K562 (cell line): Measurements from ENCODE around the gene CSNK1G2. TPM values are rescaled to one million over a fixed set of nuclear protein-coding genes. Genes with fewer than 3 reads are reported as not detected.

Experiments
- ATAC-seq: fragments of 200-7000 bp; cut with Tn5 transposase; 3 replicates; pipeline ENCODE4 v1.9.1; 2020; ENCODE audit warnings: moderate library complexity
- BruUV-seq: library from RNA; stranded (reverse); fragments of 400-500 nt; replicated peaks from 2 replicates; lab custom pipeline; 2021; lab: Mats Ljungman, UMichigan
- CTCF ChIA-PET: fragments of 300-600 bp; formaldehyde crosslinking; extraction: SDS; loops from one replicate; lab custom pipeline; 2021; ENCODE audit warnings: low intra/inter-chr PET ratio; lab: Yijun Ruan, JAX
- POLR2A ChIA-PET: fragments of 300-600, 350-650 bp; sonication (Branson Sonifier 250); formaldehyde crosslinking; extraction: SDS; loops from one replicate; lab custom pipeline; 2021; ENCODE audit warnings: antibody characterized with exemption, inconsistent platforms; lab: Yijun Ruan, JAX
- DNase-seq, 4 experiments: peaks; one replicate each; pipeline versions ENCODE4 v3.0.0 to v3.0.0-alpha.2; 2011 to 2018; ENCODE audit warnings: low spot score in 3 of 4, mixed read lengths in 3 of 4; ENCODE audit errors: extremely low read depth in 1 of 4
- FAIRE-seq: peaks from 2 replicates; lab custom pipeline; 2011; peaks lifted over from hg19 to GRCh38; lab: Jason Lieb, UNC
- H2AFZ ChIP-seq: 2 replicates; pipeline ENCODE4 v1.6.0; 2011; ENCODE audit warnings: low read depth, low read length, control low read depth, inconsistent platforms
- H3K27ac ChIP-seq: fragments of 200-600 bp; 3 replicates; pipeline ENCODE4 v1.8.0; 2011; ENCODE audit warnings: low read depth, mild to moderate bottlenecking, control low read depth, inconsistent platforms, low read length, moderate library complexity, mixed read lengths; ENCODE audit errors: extremely low read depth
- H3K27me3 ChIP-seq, 2 experiments: fragments of 300-600 bp in 1 of 2; 2 replicates in 1 of 2; 3 replicates in 1 of 2; pipeline versions ENCODE4 v1.6.0 to v1.8.0; 2011; ENCODE audit warnings: inconsistent platforms in 2 of 2, low read length in 2 of 2, mild to moderate bottlenecking in 1 of 2, mixed read lengths in 1 of 2, moderate library complexity in 1 of 2; ENCODE audit not compliant: control insufficient read depth in 2 of 2, insufficient read depth in 2 of 2
- H3K36me3 ChIP-seq: fragments of 300-600 bp; 3 replicates; pipeline ENCODE4 v1.8.0; 2011; ENCODE audit warnings: mild to moderate bottlenecking, low read length, inconsistent platforms; ENCODE audit not compliant: control insufficient read depth, insufficient read depth
- H3K4me1 ChIP-seq, 2 experiments: fragments of 200-600 bp in 1 of 2; replicated peaks in 1 of 2; 2 replicates in 1 of 2; 3 replicates in 1 of 2; pipeline versions ENCODE4 v1.5.1 to v1.8.0; 2011; ENCODE audit warnings: inconsistent platforms in 2 of 2, low read length in 2 of 2, mild to moderate bottlenecking in 1 of 2, mixed read lengths in 1 of 2, moderate library complexity in 1 of 2; ENCODE audit not compliant: control insufficient read depth in 2 of 2, insufficient read depth in 2 of 2
- H3K4me2 ChIP-seq: 2 replicates; pipeline ENCODE4 v1.6.1; 2011; ENCODE audit warnings: low read length, control low read depth, inconsistent platforms, mixed read lengths; ENCODE audit not compliant: insufficient read depth
- H3K4me3 ChIP-seq: fragments of 200-600 bp; sonication (generic), shearing (Covaris generic); 2 replicates; pipeline ENCODE4 v1.5.1; 2016; ENCODE audit warnings: control low read depth, inconsistent platforms
- H3K79me2 ChIP-seq: fragments of 200-600 bp; 3 replicates; pipeline ENCODE4 v1.8.0; 2011; ENCODE audit warnings: low read length, inconsistent platforms; ENCODE audit not compliant: control insufficient read depth, insufficient read depth
- H3K9ac ChIP-seq, 2 experiments: 2 replicates each; pipeline versions ENCODE4 v1.6.0 to v1.6.1; 2011; ENCODE audit warnings: low read depth in 2 of 2, low read length in 2 of 2, control low read depth in 1 of 2, inconsistent platforms in 1 of 2, mild to moderate bottlenecking in 1 of 2, mixed read lengths in 1 of 2; ENCODE audit not compliant: insufficient read depth in 1 of 2
- H3K9me1 ChIP-seq: one replicate; pipeline ENCODE4 v1.6.0; 2011; ENCODE audit warnings: inconsistent platforms, mild to moderate bottlenecking, low read length, moderate library complexity; ENCODE audit not compliant: control insufficient read depth, insufficient read depth
- H3K9me3 ChIP-seq: replicated peaks from 2 replicates; pipeline ENCODE4 v1.5.1; 2011; ENCODE audit warnings: low read depth, low read length, inconsistent platforms; ENCODE audit not compliant: control insufficient read depth, insufficient read depth
- H4K20me1 ChIP-seq: replicated peaks from 2 replicates; pipeline ENCODE4 v1.6.1; 2011; ENCODE audit warnings: low read length, inconsistent platforms, mixed read lengths; ENCODE audit not compliant: control insufficient read depth, insufficient read depth
- CHD1 ChIP-seq: fragments of 200-600 bp; sonication (generic); IDR thresholded peaks from one replicate; pipeline ENCODE4 v1.6.1; 2012; ENCODE audit warnings: mild to moderate bottlenecking, moderate library complexity, low read length, inconsistent platforms
- EP300 ChIP-seq: IDR thresholded peaks from 2 replicates; pipeline ENCODE4 v1.6.1; 2012; ENCODE audit warnings: low read length, improper control_type of control experiment
- HCFC1 ChIP-seq: IDR thresholded peaks from 2 replicates; pipeline ENCODE4 v1.6.1; 2012; ENCODE audit warnings: low read depth, low read length, improper control_type of control experiment
- HMBOX1 ChIP-seq: sonication (generic); IDR thresholded peaks from 2 replicates; pipeline ENCODE4 v1.6.1; 2016
- POLR3G ChIP-seq: IDR thresholded peaks from 2 replicates; pipeline ENCODE4 v1.6.1; 2011; ENCODE audit not compliant: insufficient read length, insufficient replicate concordance; ENCODE audit errors: extremely low read depth
- SMC3 ChIP-seq: conservative IDR thresholded peaks from 2 replicates; pipeline ENCODE4 v1.6.1; 2011; ENCODE audit warnings: low read depth, low read length, improper control_type of control experiment; ENCODE audit not compliant: insufficient read depth
- ZNF511 ChIP-seq: sonication (generic); formaldehyde crosslinking; IDR thresholded peaks from 2 replicates; pipeline ENCODE4 v1.8.0; 2022; ENCODE audit warnings: mild to moderate bottlenecking, missing genetic modification reagents
- WGBS: fragments of 100-300 bp; shearing (Covaris generic); methylation state at CpG from one replicate; pipeline ENCODE4 v1.1.6; 2016; ENCODE audit warnings: low coverage, mixed read lengths; ENCODE audit not compliant: insufficient coverage; ENCODE audit errors: missing lambda C conversion rate; 5-methylcytosine and 5-hydroxymethylcytosine counted together
- in situ Hi-C: fragments of 300-500 bp; cut with MboI; formaldehyde crosslinking; loops from 4 replicates; pipeline ENCODE4 v1.15.0; 2018; ENCODE audit warnings: inconsistent platforms, mixed read lengths
- intact Hi-C: fragments of 100-400 bp; cut with micrococcal nuclease; formaldehyde crosslinking; loops from 2 replicates; pipeline ENCODE4 v1.14.2; 2022
- polyA plus RNA-seq, 8 experiments: library from polyadenylated mRNA; depleted of rRNA in 4 of 8; stranded (reverse) in 5 of 8; unstranded in 3 of 8; fragments of >200 nt; fragmentation: Nextera tagmentation in 2 of 8; fragmentation: Illumina TruSeq in 1 of 8; extraction: Ambion mirVana in 2 of 8; extraction: Trizol in 1 of 8; gene quantifications; 2 replicates each; pipeline versions ENCODE4 v1.2.1 to v1.2.3, GENCODE V29; 2011 to 2014; ENCODE audit warnings: inconsistent platforms in 1 of 8, missing spikeins in 1 of 8
- total RNA-seq, 7 experiments: library from RNA; depleted of rRNA in 6 of 7; stranded (reverse); fragments of >200 nt in 6 of 7; fragmentation: Illumina TruSeq in 2 of 7; extraction: Trizol in 2 of 7; gene quantifications; 2 replicates each; pipeline versions ENCODE4 v1.2.1 to v1.2.3, GENCODE V29; 2011 to 2021; ENCODE audit warnings: low replicate concordance in 1 of 7
- TF ChIP-seq, protein P1 (sequence below): fragments of 250-450 bp; sonication (Bioruptor Pico); IDR thresholded peaks from 2 replicates; pipeline ENCODE4 v1.9.0; 2021; ENCODE audit warnings: mild to moderate bottlenecking

CSNK1G2 gene
- total and polyA plus RNA-seq, 9 of the 15 experiments (the other 6 are each of a cell fraction or from before 2014, with no cell fraction given): 0.48 to 119 (median 49.5) TPM

GRCh38 chr19:1923319-1923718, 17.7 kb upstream of the CSNK1G2 start:
- DNase-seq: no peak
- no peak; the same call in 2 of the 3 replicates for ATAC-seq

More at GRCh38 chr19:1923319-1923718, 17.7 kb upstream of the CSNK1G2 start:
- no peaks in the 10 kb centered on the region for H3K27me3 ChIP-seq
- no peak overlapping the region for H3K4me2 ChIP-seq
- 0 out of 2 replicates have a peak, but pooled peaks cover 5% of the 10 kb centered on the region for H3K9me3 ChIP-seq
- peaks cover 54% of the 10 kb centered on the region; the same call in 2 of the 3 replicates for H3K36me3 ChIP-seq
- WGBS: 72% methylated on average over 5 of the region's 8 CpGs
- ChIA-PET POLR2A (interaction anchor here (0.6 kb wide), 1 partner anchor 68 kb away, joined by 3 read pairs; no protein-coding TSS in a partner anchor), CTCF (no interaction called here)
- no TSS peak for BruUV-seq
- intact Hi-C loops (no loop called here), in situ Hi-C loops (no loop called here)
- TF ChIP-seq CHD1 (no peak), HMBOX1 (no peak), SMC3 (no peak), ZNF511 (no peak), HCFC1 (no peak), EP300 (no peak), POLR3G (no peak)
- TF ChIP-seq, protein P1, sequence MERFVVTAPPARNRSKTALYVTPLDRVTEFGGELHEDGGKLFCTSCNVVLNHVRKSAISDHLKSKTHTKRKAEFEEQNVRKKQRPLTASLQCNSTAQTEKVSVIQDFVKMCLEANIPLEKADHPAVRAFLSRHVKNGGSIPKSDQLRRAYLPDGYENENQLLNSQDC (CRISPR knock-in tag): no peak
- no peaks in the 10 kb centered on the region for H3K79me2 ChIP-seq
- FAIRE-seq: no peak
- no peaks in the 10 kb centered on the region for H4K20me1 ChIP-seq
- H3K27ac ChIP-seq: no peak overlapping the region
- no peaks in the 10 kb centered on the region for H3K9me1 ChIP-seq
- H2AFZ ChIP-seq: no peak overlapping the region
- H3K9ac ChIP-seq: peak overlapping the region in 1 of 2 experiments; percentile 17; a peak in 1 of 4 replicates
- peaks cover 0 to 41% of the 10 kb centered on the region in 2 experiments; a peak in 2 of 5 replicates for H3K4me1 ChIP-seq
- no peak overlapping the region for H3K4me3 ChIP-seq
